H9 (cell line): Measurements from ENCODE around the gene CCDC150. TPM values are rescaled to one million over a fixed set of nuclear protein-coding genes. Genes with fewer than 3 reads are reported as not detected.

Source experiments
- DNase-seq: peaks from one replicate; pipeline ENCODE4 v3.0.0-alpha.2; 2017
- H2AFZ ChIP-seq: one replicate; pipeline ENCODE4 v1.6.1; 2013; ENCODE audit warnings: mild to moderate bottlenecking, low read length, control low read depth, moderate library complexity
- H2AK5ac ChIP-seq: 2 replicates; pipeline ENCODE4 v1.6.1; 2013; ENCODE audit warnings: low read length, control low read depth, mixed read lengths; ENCODE audit not compliant: insufficient read length
- H2BK120ac ChIP-seq: one replicate; pipeline ENCODE4 v1.6.1; 2013; ENCODE audit warnings: low read depth, mild to moderate bottlenecking, low read length, control low read depth, inconsistent platforms; ENCODE audit not compliant: poor library complexity, severe bottlenecking
- H2BK12ac ChIP-seq: 2 replicates; pipeline ENCODE4 v1.6.1; 2013; ENCODE audit warnings: low read length, control low read depth, mixed read lengths, low read depth; ENCODE audit not compliant: insufficient read length
- H2BK15ac ChIP-seq: 2 replicates; pipeline ENCODE4 v1.6.1; 2013; ENCODE audit warnings: low read depth, low read length, control low read depth
- H2BK20ac ChIP-seq: one replicate; pipeline ENCODE4 v1.6.1; 2013; ENCODE audit warnings: low read depth, mild to moderate bottlenecking, low read length, control low read depth, inconsistent platforms; ENCODE audit not compliant: poor library complexity, severe bottlenecking
- H2BK5ac ChIP-seq: 2 replicates; pipeline ENCODE4 v1.6.1; 2013; ENCODE audit warnings: low read length, control low read depth, mixed read lengths; ENCODE audit not compliant: insufficient read length
- H3K14ac ChIP-seq: 2 replicates; pipeline ENCODE4 v1.6.1; 2013; ENCODE audit warnings: low read length, control low read depth; ENCODE audit not compliant: insufficient read depth
- H3K18ac ChIP-seq: 2 replicates; pipeline ENCODE4 v1.6.1; 2013; ENCODE audit warnings: low read depth, mild to moderate bottlenecking, mixed read lengths, low read length, control low read depth; ENCODE audit not compliant: insufficient read length
- H3K23ac ChIP-seq: 2 replicates; pipeline ENCODE4 v1.6.1; 2013; ENCODE audit warnings: low read length, control low read depth, mixed read lengths, low read depth; ENCODE audit not compliant: insufficient read length
- H3K23me2 ChIP-seq: 2 replicates; pipeline ENCODE4 v1.6.1; 2013; ENCODE audit warnings: low read depth, mild to moderate bottlenecking, mixed read lengths, low read length, control low read depth; ENCODE audit not compliant: insufficient read length, poor library complexity, severe bottlenecking
- H3K27ac ChIP-seq: 2 replicates; pipeline ENCODE4 v1.5.1; 2013; ENCODE audit warnings: low read length, control low read depth, mixed read lengths, low read depth; ENCODE audit not compliant: insufficient read length
- H3K27me3 ChIP-seq: 2 replicates; pipeline ENCODE4 v1.6.1; 2013; ENCODE audit warnings: low read length, control low read depth, inconsistent platforms; ENCODE audit not compliant: insufficient read depth
- H3K4ac ChIP-seq: 2 replicates; pipeline ENCODE4 v1.6.1; 2013; ENCODE audit warnings: low read depth, mild to moderate bottlenecking, control low read depth, inconsistent platforms, low read length, moderate library complexity
- H3K4me1 ChIP-seq: 2 replicates; pipeline ENCODE4 v1.6.1; 2013; ENCODE audit warnings: low read length, control low read depth, inconsistent platforms; ENCODE audit not compliant: insufficient read depth
- H3K4me2 ChIP-seq: 2 replicates; pipeline ENCODE4 v1.6.1; 2013; ENCODE audit warnings: low read length, control low read depth, mixed read lengths; ENCODE audit not compliant: insufficient read length, insufficient read depth
- H3K56ac ChIP-seq: 2 replicates; pipeline ENCODE4 v1.6.1; 2013; ENCODE audit warnings: low read depth, mild to moderate bottlenecking, mixed read lengths, low read length, control low read depth; ENCODE audit not compliant: insufficient read length
- H3K79me1 ChIP-seq: 2 replicates; pipeline ENCODE4 v1.6.1; 2013; ENCODE audit warnings: low read depth, mild to moderate bottlenecking, moderate library complexity, low read length, control low read depth, inconsistent platforms; ENCODE audit not compliant: insufficient read depth, poor library complexity, severe bottlenecking
- H3K79me2 ChIP-seq: 2 replicates; pipeline ENCODE4 v1.6.1; 2013; ENCODE audit warnings: low read length, control low read depth, inconsistent platforms; ENCODE audit not compliant: insufficient read depth
- H3K9ac ChIP-seq: 2 replicates; pipeline ENCODE4 v1.6.1; 2013; ENCODE audit warnings: low read length, control low read depth, mixed read lengths; ENCODE audit not compliant: insufficient read length; ENCODE audit errors: extremely low read depth
- H3K9me3 ChIP-seq: one replicate; pipeline ENCODE4 v1.6.1; 2013; ENCODE audit warnings: low read depth, low read length, inconsistent platforms; ENCODE audit not compliant: control insufficient read depth
- H3T11ph ChIP-seq: one replicate; pipeline ENCODE4 v1.6.1; 2013; ENCODE audit warnings: mild to moderate bottlenecking, low read length, control low read depth, inconsistent platforms
- H4K20me1 ChIP-seq: one replicate; pipeline ENCODE4 v1.6.1; 2013; ENCODE audit not compliant: control insufficient read depth, insufficient read length, insufficient read depth
- H4K5ac ChIP-seq: 2 replicates; pipeline ENCODE4 v1.6.1; 2013; ENCODE audit warnings: low read depth, mild to moderate bottlenecking, mixed read lengths, low read length, control low read depth; ENCODE audit not compliant: insufficient read length
- H4K8ac ChIP-seq: replicated peaks from 2 replicates; pipeline ENCODE4 v1.6.1; 2013; ENCODE audit warnings: low read length, control low read depth, mixed read lengths, low read depth; ENCODE audit not compliant: insufficient read length
- H4K91ac ChIP-seq: 2 replicates; pipeline ENCODE4 v1.6.1; 2013; ENCODE audit warnings: low read depth, mild to moderate bottlenecking, moderate library complexity, mixed read lengths, low read length, control low read depth; ENCODE audit not compliant: insufficient read length
- H3K27ac Mint-ChIP-seq, 3 experiments: 2 replicates in 2 of 3; 3 replicates in 1 of 3; pipeline ENCODE4 v1.8.0; 2020 to 2021; ENCODE audit warnings: mixed read lengths in 3 of 3, mild to moderate bottlenecking in 1 of 3, moderate library complexity in 1 of 3
- H3K27me3 Mint-ChIP-seq: 2 replicates; pipeline ENCODE4 v1.8.0; 2021; ENCODE audit warnings: low read depth, mild to moderate bottlenecking, moderate library complexity, mixed read lengths
- H3K36me3 Mint-ChIP-seq, 3 experiments: 2 replicates in 2 of 3; 3 replicates in 1 of 3; pipeline ENCODE4 v1.8.0; 2020 to 2021; ENCODE audit warnings: low read depth in 3 of 3, mixed read lengths in 3 of 3; ENCODE audit not compliant: insufficient read depth in 1 of 3
- H3K4me1 Mint-ChIP-seq, 2 experiments: 2 replicates each; pipeline ENCODE4 v1.8.0; 2020; ENCODE audit warnings: mixed read lengths in 2 of 2
- H3K4me3 Mint-ChIP-seq, 2 experiments: 2 replicates in 1 of 2; 3 replicates in 1 of 2; pipeline ENCODE4 v1.8.0; 2020 to 2021; ENCODE audit warnings: mild to moderate bottlenecking in 2 of 2, mixed read lengths in 2 of 2, moderate library complexity in 1 of 2
- H3K9me3 Mint-ChIP-seq, 2 experiments: 2 replicates in 1 of 2; 3 replicates in 1 of 2; pipeline ENCODE4 v1.8.0; 2020; ENCODE audit warnings: mild to moderate bottlenecking in 2 of 2, mixed read lengths in 2 of 2, moderate library complexity in 1 of 2
- CTCF ChIP-seq: fragments of 200-600 bp; sonication (generic); conservative IDR thresholded peaks from 3 replicates; pipeline ENCODE4 v1.8.0; 2021; ENCODE audit warnings: antibody characterized with exemption, mild to moderate bottlenecking
- WGBS: extraction: QIAGEN DNeasy Blood & Tissue Kit; methylation state at CpG from one replicate; pipeline ENCODE4 v1.1.7; 2013; ENCODE audit warnings: missing lambda C conversion rate, low lambda C conversion rate, mixed read lengths; ENCODE audit not compliant: insufficient read length; ENCODE audit errors: extremely low coverage; 5-methylcytosine and 5-hydroxymethylcytosine counted together
- total RNA-seq: library from RNA; stranded (reverse); gene quantifications from 2 replicates; pipeline ENCODE4 v1.2.1, GENCODE V29; 2021

The CCDC150 gene
- total RNA-seq, 1 experiment from 2014 or later, result 26.2 TPM

- Mint-ChIP-seq H3K36me3 (no peaks in the 10 kb centered on the region), H3K4me3 (no peak overlapping the region), H3K27ac (no peak overlapping the region), H3K4me1 (peaks cover 0 to 2% of the 10 kb centered on the region in 2 experiments; a peak in 1 of 4 replicates), H3K9me3 (no peaks in the 10 kb centered on the region), H3K27me3 (no peaks in the 10 kb centered on the region; the same call in 1 of the 2 replicates)
- Histone ChIP-seq H3K9me3 (no peaks in the 10 kb centered on the region), H4K8ac (no peak overlapping the region), H2BK5ac (no peak overlapping the region), H4K91ac (no peak overlapping the region), H2BK12ac (no peak overlapping the region), H3K9ac (no peak overlapping the region), H3K4me1 (no peaks in the 10 kb centered on the region), H3K4ac (no peak overlapping the region), H3K18ac (no peak overlapping the region), H4K20me1 (no peaks in the 10 kb centered on the region), H2BK15ac (no peak overlapping the region), H3K4me2 (no peak overlapping the region), H3K27ac (no peak overlapping the region), H2BK20ac (no peak overlapping the region), H4K5ac (no peak overlapping the region), H3K79me2 (no peaks in the 10 kb centered on the region; the same call in 1 of the 2 replicates), H3K23me2 (no peaks in the 10 kb centered on the region), H3T11ph (no peak overlapping the region), H3K56ac (no peak overlapping the region), H3K79me1 (no peaks in the 10 kb centered on the region), H2AFZ (no peak overlapping the region), H3K23ac (no peak overlapping the region), H2BK120ac (no peak overlapping the region), H3K27me3 (no peaks in the 10 kb centered on the region), H3K14ac (no peak overlapping the region), H2AK5ac (no peak overlapping the region)
- no peak for DNase-seq
- TF ChIP-seq CTCF, result peak; percentile 42
- no CpG with 5 or more reads among the region's 2 CpGs for WGBS
These were observed 26.2 kb upstream of the CCDC150 start for GRCh38 chr2:196613302-196613701.
